ENCODE data around the gene SERPINB4.
"Not testable (repeated sequence)": the region's sequence is repeated elsewhere in the genome, so short reads cannot be mapped to it uniquely, and the experiment has no call there.

Gene SERPINB4

GRCh38 chr18:63644142-63644541, at the start of gene SERPINB4:
Gene SERPINB4, minus strand, starts transcription at chr18:63644256. Its CDS starts 679 bp downstream, at chr18:63643577.
- DNase-seq (ENCODE audit: low read depth in 3 of 3): not testable (repeated sequence)

- no peak for DNase-seq (ENCODE audit: low read depth in 3 of 3)
Observed at GRCh38 chr18:63689064-63689463, 45.0 kb upstream of the SERPINB4 start.

- DNase-seq (ENCODE audit: low read depth in 3 of 3): no peak
Observed at GRCh38 chr18:63686871-63687270, 42.8 kb upstream of the SERPINB4 start.

- no peak for DNase-seq (ENCODE audit: low read depth in 3 of 3)
Observed at GRCh38 chr18:63684718-63685117, 40.7 kb upstream of the SERPINB4 start.

- no peak for DNase-seq (ENCODE audit: low read depth in 3 of 3)
Observed at GRCh38 chr18:63683890-63684289, 39.8 kb upstream of the SERPINB4 start.

GRCh38 chr18:63683152-63683551, 39.1 kb upstream of the SERPINB4 start:
- DNase-seq (ENCODE audit: low read depth in 3 of 3): no peak

- no peak for DNase-seq (ENCODE audit: low read depth in 3 of 3)
Observed at GRCh38 chr18:63681449-63682340, 37.6 kb upstream of the SERPINB4 start.

- no peak for DNase-seq (ENCODE audit: low read depth in 3 of 3)
Observed at GRCh38 chr18:63679820-63680606, 36.0 kb upstream of the SERPINB4 start.

GRCh38 chr18:63677500-63678225, 33.6 kb upstream of the SERPINB4 start:
- DNase-seq (ENCODE audit: low read depth in 3 of 3): no peak

GRCh38 chr18:63676526-63677323, 32.7 kb upstream of the SERPINB4 start:
- DNase-seq (ENCODE audit: low read depth in 3 of 3): no peak

GRCh38 chr18:63664571-63664970, 20.5 kb upstream of the SERPINB4 start:
- no peak for DNase-seq (ENCODE audit: low read depth in 3 of 3)

GRCh38 chr18:63661750-63662149, 17.7 kb upstream of the SERPINB4 start, which contains the start of gene SERPINB3:
Gene SERPINB3, minus strand, starts transcription at chr18:63661893. Its CDS starts 677 bp downstream, at chr18:63661216.
- DNase-seq (ENCODE audit: low read depth in 3 of 3): not testable (repeated sequence)

- not testable (repeated sequence) for DNase-seq (ENCODE audit: low read depth in 3 of 3)
Observed at GRCh38 chr18:63658920-63659319, 14.9 kb upstream of the SERPINB4 start.

GRCh38 chr18:63650271-63650670, 6.2 kb upstream of the SERPINB4 start:
- not testable (repeated sequence) for DNase-seq (ENCODE audit: low read depth in 3 of 3)

GRCh38 chr18:63648241-63648640, 4.2 kb upstream of the SERPINB4 start:
- DNase-seq (ENCODE audit: low read depth in 3 of 3): no peak

GRCh38 chr18:63646936-63647335, 2.9 kb upstream of the SERPINB4 start:
- DNase-seq (ENCODE audit: low read depth in 3 of 3): no peak

GRCh38 chr18:63644694-63645093, 638 bp upstream of the SERPINB4 start:
- DNase-seq (ENCODE audit: low read depth in 3 of 3): not testable (repeated sequence)

- DNase-seq (ENCODE audit: low read depth in 3 of 3): not testable (repeated sequence)
Observed at GRCh38 chr18:63642668-63643356, 1.2 kb downstream of the SERPINB4 start.

GRCh38 chr18:63641157-63641680, 2.8 kb downstream of the SERPINB4 start:
- not testable (repeated sequence) for DNase-seq (ENCODE audit: low read depth in 3 of 3)

GRCh38 chr18:63637703-63638102, 6.4 kb downstream of the SERPINB4 start:
- DNase-seq (ENCODE audit: low read depth in 3 of 3): no peak

Measured in stimulated activated CD4-positive, alpha-beta T cell treated with anti-CD3 and anti-CD28 coated beads, TNF-alpha, amount 100 ng/mL, for 24 hours (primary cell).